Stimulated activated CD8-positive, alpha-beta memory T cell treated with anti-CD3 and anti-CD28 coated beads, Interleukin-12 subunit alpha, Interleukin-12 subunit beta, amount 100 ng/mL, for 24 hours (primary cell): Measurements from ENCODE around the gene CLCA2.

Source experiments
- DNase-seq: peaks from one replicate; pipeline ENCODE4 v3.0.0-alpha.2; 2020; ENCODE audit errors: extremely low read depth

The CLCA2 gene

GRCh38 chr1:86423873-86424272 lies at the start of gene CLCA2:
Gene CLCA2, plus strand, starts transcription at chr1:86424171. Its CDS starts 77 bp downstream, at chr1:86424248.
- no peak for DNase-seq

- DNase-seq: no peak
Measured at GRCh38 chr1:86375688-86376087, 48.3 kb upstream of the CLCA2 start.

- DNase-seq: no peak
Measured at GRCh38 chr1:86377341-86377740, 46.6 kb upstream of the CLCA2 start.

GRCh38 chr1:86378813-86379212 lies 45.2 kb upstream of the CLCA2 start:
- DNase-seq: no peak

GRCh38 chr1:86380257-86380861 lies 43.6 kb upstream of the CLCA2 start:
- DNase-seq: no peak

GRCh38 chr1:86381223-86381622 lies 42.7 kb upstream of the CLCA2 start:
- DNase-seq: no peak

GRCh38 chr1:86382878-86383277 lies 41.1 kb upstream of the CLCA2 start:
- no peak for DNase-seq

GRCh38 chr1:86387916-86388627 lies 35.9 kb upstream of the CLCA2 start:
- DNase-seq: no peak

- DNase-seq: no peak
Measured at GRCh38 chr1:86388777-86389176, 35.2 kb upstream of the CLCA2 start.

GRCh38 chr1:86389307-86389706 lies 34.7 kb upstream of the CLCA2 start:
- DNase-seq: no peak

GRCh38 chr1:86394416-86394815 lies 29.6 kb upstream of the CLCA2 start:
- DNase-seq: no peak

- DNase-seq: peak; percentile 71
Measured at GRCh38 chr1:86395751-86396497, 28.0 kb upstream of the CLCA2 start, which contains the start of gene ODF2L. Gene ODF2L, minus strand, starts transcription at chr1:86396323. Its CDS starts 9,296 bp downstream, at chr1:86387027.

GRCh38 chr1:86396498-86396890 lies 27.5 kb upstream of the CLCA2 start:
- DNase-seq: no peak

- DNase-seq: no peak
Measured at GRCh38 chr1:86409416-86410021, 14.5 kb upstream of the CLCA2 start.

GRCh38 chr1:86410879-86411278 lies 13.1 kb upstream of the CLCA2 start:
- no peak for DNase-seq

- no peak for DNase-seq
Measured at GRCh38 chr1:86416343-86416742, 7.6 kb upstream of the CLCA2 start.

GRCh38 chr1:86419277-86419903 lies 4.6 kb upstream of the CLCA2 start:
- DNase-seq: no peak

GRCh38 chr1:86421601-86422280 lies 2.2 kb upstream of the CLCA2 start:
- DNase-seq: no peak

GRCh38 chr1:86423473-86423872 lies 498 bp upstream of the CLCA2 start:
- DNase-seq: no peak

GRCh38 chr1:86429122-86429725 lies 5.3 kb downstream of the CLCA2 start:
- DNase-seq: no peak

GRCh38 chr1:86429835-86430234 lies 5.9 kb downstream of the CLCA2 start:
- DNase-seq: no peak
